ENCODE data around the gene FHIT. TPM values are rescaled to one million over a fixed set of nuclear protein-coding genes. Genes with fewer than 3 reads are reported as not detected.

Gene FHIT
- total RNA-seq, 1 experiment from 2014 or later = 20.1 TPM

GRCh38 chr3:60746043-60746638 lies 505.1 kb downstream of the FHIT start:
- CTCF ChIA-PET = interaction anchor here (0.6 kb wide), 1 partner anchor 1400 kb away, joined by 3 read pairs; no protein-coding TSS in a partner anchor
- no peak overlapping the region for H3K27ac Mint-ChIP-seq (ENCODE audit: low read depth, unreplicated experiment)
- BruUV-seq (replicated peaks) = no TSS peak
- POLR2A ChIA-PET = interaction anchor here (0.5 kb wide), 1 partner anchor 505 kb away, joined by 3 read pairs; no protein-coding TSS in a partner anchor
- DNase-seq (ENCODE audit: unreplicated experiment) = no peak
- TF ChIP-seq CTCF (IDR thresholded peaks at IDR 0.05; ENCODE audit: unreplicated experiment) = no peak
- intact Hi-C loops (cut with micrococcal nuclease) = loop anchor here (10.0 kb wide), 1 partner anchor 1531 kb away; no protein-coding TSS in a partner anchor
- H3K27me3 Mint-ChIP-seq (ENCODE audit: insufficient read depth, unreplicated experiment) = no peaks in the 10 kb centered on the region
- H3K9me3 Mint-ChIP-seq (ENCODE audit: unreplicated experiment) = peaks cover 8% of the 10 kb centered on the region
- H3K4me3 Mint-ChIP-seq (ENCODE audit: unreplicated experiment) = no peak overlapping the region
- H3K4me1 Mint-ChIP-seq (ENCODE audit: insufficient read depth, unreplicated experiment) = peaks cover 6% of the 10 kb centered on the region
- H3K36me3 Mint-ChIP-seq (ENCODE audit: insufficient read depth, unreplicated experiment) = no peaks in the 10 kb centered on the region

- TF ChIP-seq CTCF (IDR thresholded peaks at IDR 0.05; ENCODE audit: unreplicated experiment) = no peak
- DNase-seq (ENCODE audit: unreplicated experiment) = no peak
- Mint-ChIP-seq H3K27ac (ENCODE audit: low read depth, unreplicated experiment) (no peak overlapping the region), H3K9me3 (ENCODE audit: unreplicated experiment) (no peaks in the 10 kb centered on the region), H3K27me3 (ENCODE audit: insufficient read depth, unreplicated experiment) (no peaks in the 10 kb centered on the region), H3K4me1 (ENCODE audit: insufficient read depth, unreplicated experiment) (peaks cover 6% of the 10 kb centered on the region), H3K4me3 (ENCODE audit: unreplicated experiment) (no peak overlapping the region), H3K36me3 (ENCODE audit: insufficient read depth, unreplicated experiment) (no peaks in the 10 kb centered on the region)
- intact Hi-C loops (cut with micrococcal nuclease) = loop anchor here (5.0 to 10.0 kb wide), 2 partner anchors 161 to 1529 kb away; no protein-coding TSS in a partner anchor
- POLR2A ChIA-PET = interaction anchor here (0.7 kb wide), 1 partner anchor 888 kb away, joined by 3 read pairs; no protein-coding TSS in a partner anchor
- CTCF ChIA-PET = interaction anchor here (0.6 to 3.0 kb wide), 7 partner anchors 14 to 1004 kb away, joined by 3 to 8 read pairs (median 4); no protein-coding TSS in a partner anchor
- BruUV-seq (replicated peaks) = no TSS peak
Observed at GRCh38 chr3:60743631-60744164, 507.6 kb downstream of the FHIT start.

GRCh38 chr3:60742606-60743145 lies 508.6 kb downstream of the FHIT start:
- peak; percentile 26 for TF ChIP-seq CTCF (IDR thresholded peaks at IDR 0.05; ENCODE audit: unreplicated experiment)
- peak; percentile 65 for DNase-seq (ENCODE audit: unreplicated experiment)
- intact Hi-C loops (cut with micrococcal nuclease) = loop anchor here (5.0 to 10.0 kb wide), 2 partner anchors 160 to 1528 kb away; no protein-coding TSS in a partner anchor
- Mint-ChIP-seq H3K36me3 (ENCODE audit: insufficient read depth, unreplicated experiment) (no peaks in the 10 kb centered on the region), H3K4me3 (ENCODE audit: unreplicated experiment) (no peak overlapping the region), H3K4me1 (ENCODE audit: insufficient read depth, unreplicated experiment) (peaks cover 6% of the 10 kb centered on the region), H3K27ac (ENCODE audit: low read depth, unreplicated experiment) (no peak overlapping the region), H3K9me3 (ENCODE audit: unreplicated experiment) (no peaks in the 10 kb centered on the region), H3K27me3 (ENCODE audit: insufficient read depth, unreplicated experiment) (no peaks in the 10 kb centered on the region)
- BruUV-seq (replicated peaks) = no TSS peak
- POLR2A ChIA-PET = interaction anchor here (0.6 kb wide), 1 partner anchor 14 kb away, joined by 3 read pairs; no protein-coding TSS in a partner anchor
- CTCF ChIA-PET = interaction anchor here (0.7 to 3.0 kb wide), 10 partner anchors 13 to 1530 kb away, joined by 3 to 8 read pairs (median 4); no protein-coding TSS in a partner anchor

Data from MCF 10A (cell line).